Fibroblast of lung (primary cell): ENCODE measurements around the gene ENTPD3. TPM values are rescaled to one million over a fixed set of nuclear protein-coding genes. Genes with fewer than 3 reads are reported as not detected.
"Not testable (repeated sequence)": the region's sequence is repeated elsewhere in the genome, so short reads cannot be mapped to it uniquely, and the experiment has no call there.

Experiments used
- DNase-seq, 2 donors: peaks; one replicate each; pipeline versions ENCODE4 v3.0.0 to v3.0.0-alpha.2; 2010; ENCODE audit warnings: low read depth in 2 of 2
- H2AFZ ChIP-seq: 2 replicates; pipeline ENCODE4 v1.5.1; 2012; ENCODE audit warnings: low read length, control low read depth, inconsistent platforms
- H3K27ac ChIP-seq: 2 replicates; pipeline ENCODE4 v1.5.1; 2011; ENCODE audit warnings: low read length, control low read depth; ENCODE audit not compliant: insufficient read depth
- H3K27me3 ChIP-seq: 2 replicates; pipeline ENCODE4 v1.5.1; 2011; ENCODE audit warnings: mild to moderate bottlenecking, low read length; ENCODE audit not compliant: control insufficient read depth, insufficient read depth
- H3K36me3 ChIP-seq: 2 replicates; pipeline ENCODE4 v1.5.1; 2011; ENCODE audit warnings: low read length; ENCODE audit not compliant: control insufficient read depth, insufficient read depth
- H3K4me1 ChIP-seq: 2 replicates; pipeline ENCODE4 v1.5.1; 2011; ENCODE audit warnings: low read length; ENCODE audit not compliant: control insufficient read depth, insufficient read depth; ENCODE audit errors: extremely low read depth
- H3K4me2 ChIP-seq: 2 replicates; pipeline ENCODE4 v1.5.1; 2011; ENCODE audit warnings: low read length, control low read depth; ENCODE audit not compliant: insufficient read depth; ENCODE audit errors: extremely low read depth
- H3K4me3 ChIP-seq, 4 experiments: fragments of 200-600 bp in 1 of 4; sonication (generic) in 1 of 4; replicated peaks in 1 of 4; 2 replicates each; pipeline ENCODE4 v1.5.1; 2011 to 2016; ENCODE audit warnings: low read length in 4 of 4, low read depth in 3 of 4, mild to moderate bottlenecking in 3 of 4, control low read depth in 2 of 4, inconsistent platforms in 1 of 4, mixed read lengths in 1 of 4; ENCODE audit not compliant: insufficient read depth in 1 of 4; ENCODE audit errors: control extremely low read depth in 1 of 4
- H3K79me2 ChIP-seq: 2 replicates; pipeline ENCODE4 v1.5.1; 2012; ENCODE audit warnings: mild to moderate bottlenecking, low read length, inconsistent platforms; ENCODE audit not compliant: control insufficient read depth, insufficient read depth
- H3K9ac ChIP-seq: 2 replicates; pipeline ENCODE4 v1.5.1; 2011; ENCODE audit warnings: mild to moderate bottlenecking, low read length, control low read depth; ENCODE audit not compliant: insufficient read depth
- H3K9me3 ChIP-seq: 2 replicates; pipeline ENCODE4 v1.5.1; 2012; ENCODE audit warnings: low read depth, low read length; ENCODE audit not compliant: control insufficient read depth, insufficient read depth
- H4K20me1 ChIP-seq: 2 replicates; pipeline ENCODE4 v1.5.1; 2011; ENCODE audit warnings: low read length; ENCODE audit not compliant: control insufficient read depth, insufficient read depth; ENCODE audit errors: extremely low read depth
- EZH2 ChIP-seq: IDR thresholded peaks from 2 replicates; pipeline ENCODE4 v1.5.1; 2012; ENCODE audit warnings: low read length, control low read depth, mild to moderate bottlenecking; ENCODE audit errors: missing control alignments
- polyA plus RNA-seq, 2 donors: library from polyadenylated mRNA; depleted of rRNA in 1 of 2; stranded (reverse) in 1 of 2; unstranded in 1 of 2; fragments of >200 nt; gene quantifications; 2 replicates each; pipeline ENCODE4 v1.2.1, GENCODE V29; 2011 to 2012; ENCODE audit warnings: missing spikeins in 1 of 2
- total RNA-seq: library from RNA; depleted of rRNA; stranded (reverse); fragments of >200 nt; gene quantifications from 2 replicates; pipeline ENCODE4 v1.2.1, GENCODE V29; 2014
- TF ChIP-seq, protein P1 (sequence below), 2 donors: IDR thresholded peaks in 1 of 2; conservative IDR thresholded peaks in 1 of 2; 1 replicate in 1 of 2; 2 replicates in 1 of 2; pipeline ENCODE4 v1.5.1; 2011 to 2012; ENCODE audit warnings: low read length in 2 of 2, control low read depth in 1 of 2, inconsistent platforms in 1 of 2, low read depth in 1 of 2, mild to moderate bottlenecking in 1 of 2

ENTPD3 gene
- total and polyA plus RNA-seq, 2 donors (not counting 1 experiment from before 2014, with no cell fraction given), result 0.05 TPM; not detected in 1

GRCh38 chr3:40461161-40461560 lies 74.2 kb downstream of the ENTPD3 start:
- H3K27ac ChIP-seq, result no peak overlapping the region
- no peak overlapping the region for H2AFZ ChIP-seq
- peaks cover 5% of the 10 kb centered on the region for H3K4me1 ChIP-seq
- TF ChIP-seq, protein P1, sequence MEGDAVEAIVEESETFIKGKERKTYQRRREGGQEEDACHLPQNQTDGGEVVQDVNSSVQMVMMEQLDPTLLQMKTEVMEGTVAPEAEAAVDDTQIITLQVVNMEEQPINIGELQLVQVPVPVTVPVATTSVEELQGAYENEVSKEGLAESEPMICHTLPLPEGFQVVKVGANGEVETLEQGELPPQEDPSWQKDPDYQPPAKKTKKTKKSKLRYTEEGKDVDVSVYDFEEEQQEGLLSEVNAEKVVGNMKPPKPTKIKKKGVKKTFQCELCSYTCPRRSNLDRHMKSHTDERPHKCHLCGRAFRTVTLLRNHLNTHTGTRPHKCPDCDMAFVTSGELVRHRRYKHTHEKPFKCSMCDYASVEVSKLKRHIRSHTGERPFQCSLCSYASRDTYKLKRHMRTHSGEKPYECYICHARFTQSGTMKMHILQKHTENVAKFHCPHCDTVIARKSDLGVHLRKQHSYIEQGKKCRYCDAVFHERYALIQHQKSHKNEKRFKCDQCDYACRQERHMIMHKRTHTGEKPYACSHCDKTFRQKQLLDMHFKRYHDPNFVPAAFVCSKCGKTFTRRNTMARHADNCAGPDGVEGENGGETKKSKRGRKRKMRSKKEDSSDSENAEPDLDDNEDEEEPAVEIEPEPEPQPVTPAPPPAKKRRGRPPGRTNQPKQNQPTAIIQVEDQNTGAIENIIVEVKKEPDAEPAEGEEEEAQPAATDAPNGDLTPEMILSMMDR (conservative IDR thresholded peaks at IDR 0.05 in 1 of 2, IDR thresholded peaks at IDR 0.05 in 1 of 2; ENCODE audit: low read depth in 1 of 2, low read length in 2 of 2), result no peak
- no peak for TF ChIP-seq EZH2
- no peaks in the 10 kb centered on the region for H3K27me3 ChIP-seq
- H4K20me1 ChIP-seq, result peaks cover 1% of the 10 kb centered on the region
- H3K9ac ChIP-seq, result no peak overlapping the region
- H3K79me2 ChIP-seq, result peaks cover 30% of the 10 kb centered on the region
- H3K4me2 ChIP-seq, result no peak overlapping the region
- DNase-seq, result no peak
- H3K4me3 ChIP-seq, result no peak overlapping the region
- H3K9me3 ChIP-seq, result no peaks in the 10 kb centered on the region
- H3K36me3 ChIP-seq, result peaks cover 13% of the 10 kb centered on the region

- H4K20me1 ChIP-seq, result not testable (repeated sequence)
Measured at GRCh38 chr3:40462838-40463237, 75.9 kb downstream of the ENTPD3 start.

GRCh38 chr3:40463579-40463978 lies 76.6 kb downstream of the ENTPD3 start:
- H3K9me3 ChIP-seq, result no peaks in the 10 kb centered on the region
- H3K27ac ChIP-seq, result no peak overlapping the region
- H3K36me3 ChIP-seq, result peaks cover 13% of the 10 kb centered on the region
- peaks cover 2% of the 10 kb centered on the region for H3K4me1 ChIP-seq
- no peak overlapping the region for H3K4me3 ChIP-seq
- DNase-seq, result no peak
- no peaks in the 10 kb centered on the region for H4K20me1 ChIP-seq
- H3K9ac ChIP-seq, result no peak overlapping the region
- H3K4me2 ChIP-seq, result no peak overlapping the region
- no peak overlapping the region for H2AFZ ChIP-seq
- H3K27me3 ChIP-seq, result no peaks in the 10 kb centered on the region
- peaks cover 15% of the 10 kb centered on the region for H3K79me2 ChIP-seq
- TF ChIP-seq, protein P1 (conservative IDR thresholded peaks at IDR 0.05 in 1 of 2, IDR thresholded peaks at IDR 0.05 in 1 of 2; ENCODE audit: low read depth in 1 of 2, low read length in 2 of 2), result no peak
- TF ChIP-seq EZH2, result no peak

More at GRCh38 chr3:40462838-40463237, 75.9 kb downstream of the ENTPD3 start:
- not testable (repeated sequence) for H2AFZ ChIP-seq, DNase-seq, H3K4me1 ChIP-seq, H3K9ac ChIP-seq, H3K4me3 ChIP-seq, H3K27ac ChIP-seq, H3K4me2 ChIP-seq, H3K9me3 ChIP-seq, H3K27me3 ChIP-seq
- H3K36me3 ChIP-seq, result peaks cover 13% of the 10 kb centered on the region
- H3K79me2 ChIP-seq, result peaks cover 23% of the 10 kb centered on the region
